ENCODE results near the gene SIRT3. TPM values are rescaled to one million over a fixed set of nuclear protein-coding genes. Genes with fewer than 3 reads are reported as not detected.

Gene SIRT3
- total RNA-seq, 1 experiment from 2014 or later, result 13.9 TPM

GRCh38 chr11:221998-222789, 13.9 kb downstream of the SIRT3 start:
- no peak overlapping the region for H3K14ac ChIP-seq (ENCODE audit: insufficient read depth, low read length)
- H2BK5ac ChIP-seq (ENCODE audit: insufficient read length, low read length), result no peak overlapping the region
- no peak overlapping the region for H3K4ac ChIP-seq (ENCODE audit: low read depth, low read length)
- Mint-ChIP-seq H3K27ac (peak overlapping the region in 1 of 3 experiments; percentile 34; a peak in 1 of 7 replicates), H3K36me3 (ENCODE audit: insufficient read depth in 1 of 3, low read depth in 3 of 3) (peaks cover 0 to 12% (median 5%) of the 10 kb centered on the region in 3 experiments; a peak in 4 of 7 replicates), H3K27me3 (ENCODE audit: low read depth) (peaks cover 1% of the 10 kb centered on the region; the same call in 1 of the 2 replicates), H3K4me1 (no peaks in the 10 kb centered on the region), H3K9me3 (no peaks in the 10 kb centered on the region), H3K4me3 (no peak overlapping the region; a peak in 1 of 5 replicates)
- no peak overlapping the region for H2BK15ac ChIP-seq (ENCODE audit: low read depth, low read length)
- H3K4me1 ChIP-seq (ENCODE audit: insufficient read depth, low read length), result no peaks in the 10 kb centered on the region
- no peaks in the 10 kb centered on the region for H3K79me1 ChIP-seq (ENCODE audit: insufficient read depth, low read depth, low read length, poor library complexity, severe bottlenecking)
- no peak overlapping the region for H3K9ac ChIP-seq (ENCODE audit: extremely low read depth, insufficient read length, low read length)
- H2BK120ac ChIP-seq (ENCODE audit: low read depth, low read length, poor library complexity, severe bottlenecking), result no peak overlapping the region
- H3K27me3 ChIP-seq (ENCODE audit: insufficient read depth, low read length), result no peaks in the 10 kb centered on the region
- no peak overlapping the region for H2AK5ac ChIP-seq (ENCODE audit: insufficient read length, low read length)
- no peak overlapping the region for H2AFZ ChIP-seq (ENCODE audit: low read length)
- H4K5ac ChIP-seq (ENCODE audit: insufficient read length, low read depth, low read length), result no peak overlapping the region
- no peak overlapping the region for H3K27ac ChIP-seq (ENCODE audit: insufficient read length, low read depth, low read length)
- no peak overlapping the region for H3K56ac ChIP-seq (ENCODE audit: insufficient read length, low read depth, low read length)
- no peak overlapping the region for H2BK20ac ChIP-seq (ENCODE audit: low read depth, low read length, poor library complexity, severe bottlenecking)
- WGBS (ENCODE audit: extremely low coverage, insufficient read length, low lambda C conversion rate), result no CpG with 5 or more reads among the region's 14 CpGs
- TF ChIP-seq CTCF (conservative IDR thresholded peaks at IDR 0.05), result no peak
- no peak overlapping the region for H3K18ac ChIP-seq (ENCODE audit: insufficient read length, low read depth, low read length)
- H4K20me1 ChIP-seq (ENCODE audit: control insufficient read depth, insufficient read depth, insufficient read length), result no peaks in the 10 kb centered on the region
- no peak overlapping the region for H4K91ac ChIP-seq (ENCODE audit: insufficient read length, low read depth, low read length)
- DNase-seq, result no peak
- no peaks in the 10 kb centered on the region for H3K79me2 ChIP-seq (ENCODE audit: insufficient read depth, low read length)
- H3T11ph ChIP-seq (ENCODE audit: low read length), result no peak overlapping the region
- no peaks in the 10 kb centered on the region for H3K23me2 ChIP-seq (ENCODE audit: insufficient read length, low read depth, low read length, poor library complexity, severe bottlenecking)
- H2BK12ac ChIP-seq (ENCODE audit: insufficient read length, low read depth, low read length), result no peak overlapping the region
- H3K4me2 ChIP-seq (ENCODE audit: insufficient read depth, insufficient read length, low read length), result no peak overlapping the region
- H3K23ac ChIP-seq (ENCODE audit: insufficient read length, low read depth, low read length), result no peak overlapping the region
- no peak overlapping the region for H4K8ac ChIP-seq (replicated peaks; ENCODE audit: insufficient read length, low read depth, low read length)
- H3K9me3 ChIP-seq (ENCODE audit: control insufficient read depth, low read depth, low read length), result no peaks in the 10 kb centered on the region

All from H9 (cell line).